Panc1 (cell line): ENCODE results near the gene ADAMTS13. TPM values are rescaled to one million over a fixed set of nuclear protein-coding genes. Genes with fewer than 3 reads are reported as not detected.

Experiments
- ATAC-seq: fragments of 200-7000 bp; cut with Tn5 transposase; 2 replicates; pipeline ENCODE4 v1.9.1; 2020; ENCODE audit warnings: mild to moderate bottlenecking, moderate library complexity
- BruUV-seq: library from RNA; stranded (reverse); fragments of 400-500 nt; replicated peaks from 2 replicates; lab custom pipeline; 2021; lab: Mats Ljungman, UMichigan
- CTCF ChIA-PET: fragments of 300-600 bp; sonication (Branson Sonifier 250); formaldehyde crosslinking; loops from one replicate; lab custom pipeline; 2022; ENCODE audit warnings: antibody characterized with exemption; lab: Charles Lee
- POLR2A ChIA-PET: fragments of 300-600 bp; sonication (Branson Sonifier 250); formaldehyde crosslinking; loops from one replicate; lab custom pipeline; 2022; ENCODE audit warnings: antibody characterized with exemption; lab: Charles Lee
- DNase-seq: peaks from one replicate; pipeline ENCODE4 v3.0.0-alpha.2; 2010; ENCODE audit warnings: low read depth, low spot score
- H3K27ac ChIP-seq: 2 replicates; pipeline ENCODE4 v1.5.1; 2011; ENCODE audit warnings: mild to moderate bottlenecking, low read length, inconsistent platforms
- H3K27me3 ChIP-seq: fragments of 200-500 bp; sonication (Bioruptor generic); 2 replicates; pipeline ENCODE4 v1.6.0; 2014; ENCODE audit warnings: low read length, inconsistent platforms; ENCODE audit not compliant: control insufficient read depth, insufficient read depth
- H3K36me3 ChIP-seq: fragments of 200-500 bp; sonication (Bioruptor generic); 2 replicates; pipeline ENCODE4 v1.5.1; 2014; ENCODE audit warnings: inconsistent platforms, mild to moderate bottlenecking, low read length, moderate library complexity; ENCODE audit not compliant: control insufficient read depth, insufficient read depth
- H3K4me1 ChIP-seq: 2 replicates; pipeline ENCODE4 v1.5.1; 2011; ENCODE audit warnings: inconsistent platforms, mild to moderate bottlenecking, low read length, moderate library complexity; ENCODE audit not compliant: control insufficient read depth, insufficient read depth
- H3K4me3 ChIP-seq, 2 experiments: 2 replicates each; pipeline ENCODE4 v1.5.1; 2011 to 2012; ENCODE audit warnings: low read depth in 2 of 2, low read length in 2 of 2, mild to moderate bottlenecking in 2 of 2, inconsistent platforms in 1 of 2, moderate library complexity in 1 of 2
- H3K9me3 ChIP-seq: fragments of 200-500 bp; sonication (Bioruptor generic); 2 replicates; pipeline ENCODE4 v1.5.1; 2014; ENCODE audit warnings: low read depth, mild to moderate bottlenecking, inconsistent platforms, low read length, moderate library complexity; ENCODE audit not compliant: control insufficient read depth, insufficient read depth
- POLR2AphosphoS5 ChIP-seq: IDR thresholded peaks from 2 replicates; pipeline ENCODE4 v1.6.1; 2012; ENCODE audit warnings: mild to moderate bottlenecking, low read depth, low read length, moderate library complexity
- SIN3A ChIP-seq: IDR thresholded peaks from 2 replicates; pipeline ENCODE4 v1.6.1; 2012; ENCODE audit warnings: low read depth, mild to moderate bottlenecking, low read length, moderate library complexity, borderline replicate concordance; ENCODE audit not compliant: insufficient read depth
- TCF7L2 ChIP-seq: IDR thresholded peaks from 2 replicates; pipeline ENCODE4 v1.6.1; 2011; ENCODE audit warnings: mild to moderate bottlenecking, low read depth, low read length, inconsistent platforms
- in situ Hi-C: cut with HindIII; loops from 2 replicates; pipeline ENCODE4 v1.10.0; 2016; ENCODE audit warnings: low sequenced_read_pairs, low pct_unique_long_range_greater_than_20kb
- intact Hi-C: fragments of 100-400 bp; cut with micrococcal nuclease; formaldehyde crosslinking; loops from one replicate; pipeline ENCODE4 v1.10.0; 2022; ENCODE audit not compliant: unreplicated experiment
- total RNA-seq: library from RNA; stranded (reverse); gene quantifications from one replicate; pipeline ENCODE4 v1.2.1, GENCODE V29; 2021; ENCODE audit not compliant: unreplicated experiment
- TF ChIP-seq, protein P1 (sequence below): fragments of 450-650 bp; IDR thresholded peaks from 2 replicates; pipeline ENCODE4 v1.5.1; 2017; ENCODE audit warnings: mild to moderate bottlenecking
- TF ChIP-seq, protein P2 (sequence below), 2 experiments: IDR thresholded peaks; 2 replicates each; pipeline ENCODE4 v1.6.1; 2011 to 2012; ENCODE audit warnings: low read depth in 2 of 2, control low read depth in 1 of 2, low read length in 1 of 2, mild to moderate bottlenecking in 1 of 2, moderate library complexity in 1 of 2; ENCODE audit not compliant: insufficient read depth in 1 of 2

ADAMTS13 gene
- total RNA-seq, 1 experiment from 2014 or later, result 3.4 TPM

DNA sequence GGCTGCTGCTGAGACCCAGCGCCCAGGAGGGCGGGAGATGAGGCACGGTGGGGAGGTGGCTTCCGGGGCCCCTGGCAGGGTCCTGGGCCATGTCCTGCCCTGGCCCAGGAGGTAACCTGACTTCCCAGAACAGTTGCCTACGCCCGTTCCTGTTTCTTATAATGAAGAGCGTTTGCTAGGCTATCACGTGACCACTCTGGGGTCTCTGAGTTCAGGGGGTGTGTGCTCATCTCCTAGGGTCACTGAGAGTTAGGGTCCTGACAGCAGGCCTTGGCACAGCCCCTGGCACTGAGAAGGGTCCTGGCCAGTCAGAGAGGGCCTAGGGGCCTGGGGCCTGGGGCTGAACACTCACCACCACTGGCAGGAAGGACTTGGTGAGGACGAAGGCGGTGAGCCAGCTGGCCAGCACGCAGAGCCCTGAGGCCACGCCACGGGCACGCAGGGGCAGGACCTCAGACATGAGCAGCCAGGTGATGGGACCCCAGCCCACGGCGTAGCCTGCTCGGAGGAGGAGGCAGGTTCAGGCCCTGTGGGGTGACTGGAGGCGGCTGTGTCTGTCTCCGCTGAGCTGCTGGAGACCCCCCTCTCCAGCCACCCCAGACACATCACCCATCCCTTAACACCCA is 50.7 kb downstream of the ADAMTS13 start:
- in situ Hi-C loops, result no loop called here
- BruUV-seq, result no TSS peak
- Histone ChIP-seq H3K27ac (no peak overlapping the region), H3K4me3 (no peak overlapping the region), H3K4me1 (peaks cover 2% of the 10 kb centered on the region), H3K27me3 (no peaks in the 10 kb centered on the region), H3K9me3 (no peaks in the 10 kb centered on the region), H3K36me3 (no peaks in the 10 kb centered on the region; the same call in 1 of the 2 replicates)
- intact Hi-C loops, result no loop called here
- ATAC-seq (no peak), DNase-seq (no peak)
- ChIA-PET CTCF (interaction anchor here (0.7 kb wide), 1 partner anchor 15 kb away, joined by 5 read pairs; no protein-coding TSS in a partner anchor), POLR2A (no interaction called here)
- TF ChIP-seq SIN3A (no peak), TCF7L2 (no peak), POLR2AphosphoS5 (no peak)
- TF ChIP-seq, protein P1, sequence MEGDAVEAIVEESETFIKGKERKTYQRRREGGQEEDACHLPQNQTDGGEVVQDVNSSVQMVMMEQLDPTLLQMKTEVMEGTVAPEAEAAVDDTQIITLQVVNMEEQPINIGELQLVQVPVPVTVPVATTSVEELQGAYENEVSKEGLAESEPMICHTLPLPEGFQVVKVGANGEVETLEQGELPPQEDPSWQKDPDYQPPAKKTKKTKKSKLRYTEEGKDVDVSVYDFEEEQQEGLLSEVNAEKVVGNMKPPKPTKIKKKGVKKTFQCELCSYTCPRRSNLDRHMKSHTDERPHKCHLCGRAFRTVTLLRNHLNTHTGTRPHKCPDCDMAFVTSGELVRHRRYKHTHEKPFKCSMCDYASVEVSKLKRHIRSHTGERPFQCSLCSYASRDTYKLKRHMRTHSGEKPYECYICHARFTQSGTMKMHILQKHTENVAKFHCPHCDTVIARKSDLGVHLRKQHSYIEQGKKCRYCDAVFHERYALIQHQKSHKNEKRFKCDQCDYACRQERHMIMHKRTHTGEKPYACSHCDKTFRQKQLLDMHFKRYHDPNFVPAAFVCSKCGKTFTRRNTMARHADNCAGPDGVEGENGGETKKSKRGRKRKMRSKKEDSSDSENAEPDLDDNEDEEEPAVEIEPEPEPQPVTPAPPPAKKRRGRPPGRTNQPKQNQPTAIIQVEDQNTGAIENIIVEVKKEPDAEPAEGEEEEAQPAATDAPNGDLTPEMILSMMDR, result no peak
- TF ChIP-seq, protein P2, sequence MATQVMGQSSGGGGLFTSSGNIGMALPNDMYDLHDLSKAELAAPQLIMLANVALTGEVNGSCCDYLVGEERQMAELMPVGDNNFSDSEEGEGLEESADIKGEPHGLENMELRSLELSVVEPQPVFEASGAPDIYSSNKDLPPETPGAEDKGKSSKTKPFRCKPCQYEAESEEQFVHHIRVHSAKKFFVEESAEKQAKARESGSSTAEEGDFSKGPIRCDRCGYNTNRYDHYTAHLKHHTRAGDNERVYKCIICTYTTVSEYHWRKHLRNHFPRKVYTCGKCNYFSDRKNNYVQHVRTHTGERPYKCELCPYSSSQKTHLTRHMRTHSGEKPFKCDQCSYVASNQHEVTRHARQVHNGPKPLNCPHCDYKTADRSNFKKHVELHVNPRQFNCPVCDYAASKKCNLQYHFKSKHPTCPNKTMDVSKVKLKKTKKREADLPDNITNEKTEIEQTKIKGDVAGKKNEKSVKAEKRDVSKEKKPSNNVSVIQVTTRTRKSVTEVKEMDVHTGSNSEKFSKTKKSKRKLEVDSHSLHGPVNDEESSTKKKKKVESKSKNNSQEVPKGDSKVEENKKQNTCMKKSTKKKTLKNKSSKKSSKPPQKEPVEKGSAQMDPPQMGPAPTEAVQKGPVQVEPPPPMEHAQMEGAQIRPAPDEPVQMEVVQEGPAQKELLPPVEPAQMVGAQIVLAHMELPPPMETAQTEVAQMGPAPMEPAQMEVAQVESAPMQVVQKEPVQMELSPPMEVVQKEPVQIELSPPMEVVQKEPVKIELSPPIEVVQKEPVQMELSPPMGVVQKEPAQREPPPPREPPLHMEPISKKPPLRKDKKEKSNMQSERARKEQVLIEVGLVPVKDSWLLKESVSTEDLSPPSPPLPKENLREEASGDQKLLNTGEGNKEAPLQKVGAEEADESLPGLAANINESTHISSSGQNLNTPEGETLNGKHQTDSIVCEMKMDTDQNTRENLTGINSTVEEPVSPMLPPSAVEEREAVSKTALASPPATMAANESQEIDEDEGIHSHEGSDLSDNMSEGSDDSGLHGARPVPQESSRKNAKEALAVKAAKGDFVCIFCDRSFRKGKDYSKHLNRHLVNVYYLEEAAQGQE (IDR thresholded peaks at IDR 0.05; ENCODE audit: insufficient read depth in 1 of 2, low read depth in 2 of 2, low read length in 1 of 2), result no peak

DNA sequence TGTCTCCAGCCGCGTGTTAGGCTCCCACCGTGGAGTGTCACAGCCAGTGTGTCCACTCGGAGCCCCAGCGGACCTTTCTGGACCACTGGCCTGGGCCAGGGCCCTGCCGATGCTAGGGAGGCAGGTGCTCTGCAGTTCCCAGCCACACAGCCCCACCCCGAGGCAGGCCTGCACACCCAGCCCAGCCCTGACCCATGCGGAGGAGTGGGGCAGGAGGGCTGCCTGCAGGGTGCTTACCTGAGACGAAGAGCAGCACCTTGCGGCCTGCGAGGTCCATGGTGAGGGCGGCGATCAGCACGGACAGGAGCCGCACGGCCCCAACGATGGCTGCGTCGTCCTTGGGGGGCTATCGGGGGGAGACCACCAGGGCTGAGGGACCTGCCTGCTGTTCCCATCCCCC is 51.6 kb downstream of the ADAMTS13 start:
- Histone ChIP-seq H3K27me3 (no peaks in the 10 kb centered on the region), H3K9me3 (no peaks in the 10 kb centered on the region), H3K4me3 (no peak overlapping the region), H3K27ac (no peak overlapping the region), H3K4me1 (peaks cover 5% of the 10 kb centered on the region), H3K36me3 (no peaks in the 10 kb centered on the region; the same call in 1 of the 2 replicates)
- ChIA-PET POLR2A (no interaction called here), CTCF (no interaction called here)
- no peak for DNase-seq
- BruUV-seq, result no TSS peak
- in situ Hi-C loops, result no loop called here
- TF ChIP-seq, protein P2 (IDR thresholded peaks at IDR 0.05; ENCODE audit: insufficient read depth in 1 of 2, low read depth in 2 of 2, low read length in 1 of 2), result no peak
- TF ChIP-seq, protein P1, result no peak
- TF ChIP-seq POLR2AphosphoS5 (no peak), SIN3A (no peak)
- intact Hi-C loops, result no loop called here
- ATAC-seq, result no peak
